Left ventricle myocardium inferior (tissue), 1 donor: ENCODE data around the gene SLC44A1. TPM values are rescaled to one million over a fixed set of nuclear protein-coding genes. Genes with fewer than 3 reads are reported as not detected.
A peak's percentile ranks its signal among the peaks of the same experiment; 100 is the strongest.

Experiments used
- DNase-seq: peaks from one replicate; pipeline ENCODE4 v3.0.0-alpha.2; 2020
- H3K27ac ChIP-seq: fragments of 200-600 bp; replicated peaks from 2 replicates; pipeline ENCODE4 v1.8.0; 2021
- H3K27me3 ChIP-seq: fragments of 200-600 bp; 2 replicates; pipeline ENCODE4 v1.8.0; 2021; ENCODE audit warnings: low read depth
- H3K36me3 ChIP-seq: fragments of 200-600 bp; 2 replicates; pipeline ENCODE4 v1.8.0; 2021
- H3K4me1 ChIP-seq: fragments of 200-600 bp; 2 replicates; pipeline ENCODE4 v1.8.0; 2021
- H3K4me3 ChIP-seq: fragments of 200-600 bp; 2 replicates; pipeline ENCODE4 v1.8.0; 2021; ENCODE audit warnings: mild to moderate bottlenecking, moderate library complexity
- H3K9me3 ChIP-seq: fragments of 200-600 bp; replicated peaks from 2 replicates; pipeline ENCODE4 v1.8.0; 2021
- CTCF ChIP-seq: fragments of 200-600 bp; IDR thresholded peaks from 2 replicates; pipeline ENCODE4 v1.8.0; 2021; ENCODE audit warnings: antibody characterized with exemption, mild to moderate bottlenecking, borderline replicate concordance
- intact Hi-C: fragments of 100-400 bp; cut with micrococcal nuclease; formaldehyde crosslinking; loops from one replicate; pipeline ENCODE4 v1.11.0; 2022
- total RNA-seq: library from RNA; stranded (reverse); fragmentation: NEBNext Ultra II Directional; extraction: Animal tissue kit (Norgen Biotek cat#: 25700); gene quantifications from one replicate; pipeline ENCODE4 v1.2.1, GENCODE V29; 2021
- donor health status: DM: no; HTN: yes; CAD: no; lungs with severe emphysema.

Gene SLC44A1
- total RNA-seq, 1 donor from 2014 or later = 27.0 TPM

GRCh38 chr9:105435453-105435852 is 191.0 kb downstream of the SLC44A1 start:
- no peak for TF ChIP-seq CTCF
- no peaks in the 10 kb centered on the region for H3K36me3 ChIP-seq
- H3K27me3 ChIP-seq = no peaks in the 10 kb centered on the region
- no peak for DNase-seq
- no peaks in the 10 kb centered on the region for H3K9me3 ChIP-seq
- intact Hi-C loops = no loop called here
- no peak overlapping the region for H3K4me3 ChIP-seq
- H3K27ac ChIP-seq = no peak overlapping the region
- H3K4me1 ChIP-seq = peaks cover 20% of the 10 kb centered on the region

- no peak for TF ChIP-seq CTCF
- H3K27ac ChIP-seq = no peak overlapping the region
- H3K27me3 ChIP-seq = no peaks in the 10 kb centered on the region
Measured at GRCh38 chr9:105436783-105437182, 192.3 kb downstream of the SLC44A1 start.

DNA sequence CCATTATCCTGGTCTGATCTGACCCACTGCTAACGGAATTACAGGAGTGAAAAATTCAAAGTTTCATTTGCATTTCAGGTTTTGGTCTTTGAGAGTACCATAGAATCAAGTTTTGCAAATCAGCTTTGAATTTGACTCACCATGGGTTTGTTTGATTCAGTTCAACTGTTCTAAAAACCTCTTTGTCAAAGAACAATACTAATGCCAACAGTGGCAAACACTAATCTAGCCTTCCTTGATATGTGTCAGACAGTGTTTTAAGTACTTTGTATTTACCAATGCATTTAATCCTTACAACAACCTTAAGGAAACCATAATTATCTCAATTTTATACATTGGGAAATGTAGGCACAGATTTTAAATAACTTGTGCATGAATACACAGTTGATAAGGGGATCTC is 193.3 kb downstream of the SLC44A1 start:
- H3K27ac ChIP-seq = peak overlapping the region; percentile 16
- DNase-seq = no peak
- H3K9me3 ChIP-seq = no peaks in the 10 kb centered on the region
- intact Hi-C loops = no loop called here
- no peak overlapping the region for H3K4me3 ChIP-seq
- H3K36me3 ChIP-seq = no peaks in the 10 kb centered on the region
- H3K27me3 ChIP-seq = no peaks in the 10 kb centered on the region
- H3K4me1 ChIP-seq = peaks cover 29% of the 10 kb centered on the region
- TF ChIP-seq CTCF = no peak

More at GRCh38 chr9:105436783-105437182, 192.3 kb downstream of the SLC44A1 start:
- H3K36me3 ChIP-seq = no peaks in the 10 kb centered on the region
- intact Hi-C loops = no loop called here
- H3K4me1 ChIP-seq = peaks cover 26% of the 10 kb centered on the region
- DNase-seq = no peak
- no peak overlapping the region for H3K4me3 ChIP-seq
- H3K9me3 ChIP-seq = no peaks in the 10 kb centered on the region

GRCh38 chr9:105438141-105438806 is 193.8 kb downstream of the SLC44A1 start:
- H3K9me3 ChIP-seq = no peaks in the 10 kb centered on the region
- intact Hi-C loops = no loop called here
- no peak overlapping the region for H3K4me3 ChIP-seq
- DNase-seq = no peak
- H3K36me3 ChIP-seq = no peaks in the 10 kb centered on the region
- peak overlapping the region; percentile 16 for H3K27ac ChIP-seq
- no peak for TF ChIP-seq CTCF
- H3K27me3 ChIP-seq = no peaks in the 10 kb centered on the region
- peaks cover 29% of the 10 kb centered on the region for H3K4me1 ChIP-seq

DNA sequence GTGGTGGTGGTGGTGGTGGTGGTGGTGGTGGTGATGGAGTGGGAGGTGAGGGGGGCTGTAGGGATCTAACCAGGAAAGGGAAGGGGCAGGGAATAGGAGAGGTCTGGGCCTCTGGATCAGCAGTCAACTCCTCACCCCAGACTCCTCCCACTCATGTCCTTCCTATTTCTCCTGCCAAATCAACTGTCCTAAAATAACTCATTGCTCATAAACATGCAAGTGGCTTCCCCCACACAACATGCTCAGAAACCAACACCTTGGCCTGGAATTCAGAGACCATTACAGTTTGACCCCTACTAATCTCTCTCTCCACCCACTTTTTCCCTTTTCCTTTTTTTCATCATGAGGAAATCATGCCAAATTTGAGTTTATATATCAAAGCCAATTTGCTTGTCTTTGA is 195.0 kb downstream of the SLC44A1 start:
- no peaks in the 10 kb centered on the region for H3K36me3 ChIP-seq
- intact Hi-C loops = no loop called here
- no peak for DNase-seq
- H3K27me3 ChIP-seq = no peaks in the 10 kb centered on the region
- no peak overlapping the region for H3K4me3 ChIP-seq
- H3K4me1 ChIP-seq = peaks cover 34% of the 10 kb centered on the region
- H3K27ac ChIP-seq = peak overlapping the region; percentile 57
- no peaks in the 10 kb centered on the region for H3K9me3 ChIP-seq
- no peak for TF ChIP-seq CTCF
